Tibial nerve (tissue), 4 donors: ENCODE results near the gene RSPH9.

Source experiments
- CTCF ChIP-seq, 5 experiments: fragments of 200-600 bp in 3 of 5; fragments of 450-650 bp in 2 of 5; sonication (generic) in 3 of 5; IDR thresholded peaks; one replicate each; pipeline ENCODE4 v1.5.1; 2016 to 2019; ENCODE audit warnings: antibody characterized with exemption in 5 of 5, mild to moderate bottlenecking in 3 of 5, moderate library complexity in 2 of 5
- EP300 ChIP-seq, 2 donors: sonication (generic); formaldehyde crosslinking; IDR thresholded peaks; one replicate each; pipeline ENCODE4 v1.6.1; 2017; ENCODE audit warnings: antibody characterized with exemption in 2 of 2, mild to moderate bottlenecking in 1 of 2
- POLR2A ChIP-seq, 2 donors: fragments of 450-650 bp; IDR thresholded peaks; one replicate each; pipeline ENCODE4 v1.6.1; 2017; ENCODE audit warnings: antibody characterized with exemption in 2 of 2, mild to moderate bottlenecking in 2 of 2, moderate library complexity in 2 of 2

GRCh38 chr6:43639984-43640800, 4.6 kb upstream of the RSPH9 start:
- TF ChIP-seq CTCF (IDR thresholded peaks at IDR 0.05), result no peak
- no peak for TF ChIP-seq EP300 (IDR thresholded peaks at IDR 0.05)
- no peak for TF ChIP-seq POLR2A (IDR thresholded peaks at IDR 0.05)
